ENCODE data around the gene ERAS.

DNA sequence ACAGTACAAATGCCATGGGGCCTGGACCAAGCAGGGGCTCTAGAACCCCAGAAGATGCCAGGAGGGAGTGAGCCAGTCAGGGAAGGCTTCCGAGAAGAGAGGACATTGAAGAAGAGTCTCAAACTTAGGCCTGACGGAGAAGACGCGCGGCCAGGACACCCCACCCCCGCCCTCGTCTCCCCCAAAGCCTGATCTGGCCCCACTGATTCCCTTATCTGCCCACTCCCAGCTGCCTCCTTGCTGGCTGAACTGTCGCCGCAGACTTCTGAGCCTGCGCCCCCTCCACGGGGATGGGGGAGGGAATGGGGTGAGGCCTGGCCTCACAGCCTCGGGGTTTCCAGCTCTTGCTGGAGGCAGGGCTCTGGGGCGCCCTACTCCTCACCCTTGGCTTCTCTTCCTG is 43.5 kb upstream of the ERAS start:
- no peak for TF ChIP-seq MAX (IDR thresholded peaks at IDR 0.05)
- no peak for TF ChIP-seq EZH2 (IDR thresholded peaks at IDR 0.05)
- no peak for TF ChIP-seq EZH2phosphoT487 (IDR thresholded peaks at IDR 0.05; ENCODE audit: borderline replicate concordance)
- no peak for TF ChIP-seq POLR2A (IDR thresholded peaks at IDR 0.05; ENCODE audit: borderline replicate concordance, extremely low read depth, insufficient read depth, insufficient read length)
- no peak for TF ChIP-seq CTCF (IDR thresholded peaks at IDR 0.05 in 2 of 3, conservative IDR thresholded peaks at IDR 0.05 in 1 of 3; ENCODE audit: borderline replicate concordance in 1 of 3, insufficient read depth in 1 of 3, low read depth in 2 of 3, low read length in 2 of 3)
- TF ChIP-seq ELF1 (IDR thresholded peaks at IDR 0.05; ENCODE audit: borderline replicate concordance, low read depth): no peak
- no peak for TF ChIP-seq JUND (IDR thresholded peaks at IDR 0.05)
- TF ChIP-seq POLR2AphosphoS5 (IDR thresholded peaks at IDR 0.05; ENCODE audit: low read depth, low read length): no peak
- no peak for TF ChIP-seq SRF (IDR thresholded peaks at IDR 0.05; ENCODE audit: low read depth)
- TF ChIP-seq ZFX (IDR thresholded peaks at IDR 0.05): no peak
- no peak for TF ChIP-seq SP1 (IDR thresholded peaks at IDR 0.05; ENCODE audit: low read depth)
- TF ChIP-seq SIN3A (IDR thresholded peaks at IDR 0.05; ENCODE audit: low read depth): no peak

Data from HCT116 (cell line).